ENCODE data around the gene NDUFS7.

The NDUFS7 gene

GRCh38 chr19:1422943-1423342 is 39.2 kb downstream of the NDUFS7 start:
- TF ChIP-seq CTCF (IDR thresholded peaks at IDR 0.05; ENCODE audit: low read depth, low read length): no peak
- no peak overlapping the region for H3K4me3 ChIP-seq (ENCODE audit: low read depth, low read length)

- H3K4me3 ChIP-seq (ENCODE audit: low read depth, low read length): no peak overlapping the region
- no peak for TF ChIP-seq CTCF (IDR thresholded peaks at IDR 0.05; ENCODE audit: low read depth, low read length)
Observed at GRCh38 chr19:1423436-1424191, 39.9 kb downstream of the NDUFS7 start.

- TF ChIP-seq CTCF (IDR thresholded peaks at IDR 0.05; ENCODE audit: low read depth, low read length): no peak
- H3K4me3 ChIP-seq (ENCODE audit: low read depth, low read length): no peak overlapping the region
Observed at GRCh38 chr19:1424192-1424955, 40.7 kb downstream of the NDUFS7 start.

- no peak for TF ChIP-seq CTCF (IDR thresholded peaks at IDR 0.05; ENCODE audit: low read depth, low read length)
- no peak overlapping the region for H3K4me3 ChIP-seq (ENCODE audit: low read depth, low read length)
Observed at GRCh38 chr19:1425102-1425837, 41.6 kb downstream of the NDUFS7 start.

- no peak overlapping the region for H3K4me3 ChIP-seq (ENCODE audit: low read depth, low read length)
- no peak for TF ChIP-seq CTCF (IDR thresholded peaks at IDR 0.05; ENCODE audit: low read depth, low read length)
Observed at GRCh38 chr19:1425902-1426301, 42.2 kb downstream of the NDUFS7 start.

- no peak for TF ChIP-seq CTCF (IDR thresholded peaks at IDR 0.05; ENCODE audit: low read depth, low read length)
- no peak overlapping the region for H3K4me3 ChIP-seq (ENCODE audit: low read depth, low read length)
Observed at GRCh38 chr19:1426736-1427135, 43.0 kb downstream of the NDUFS7 start.
